Transverse colon (tissue), 4 donors: ENCODE data around the gene ZHX3. TPM values are rescaled to one million over a fixed set of nuclear protein-coding genes. Genes with fewer than 3 reads are reported as not detected.

ENCODE experiments used
- DNase-seq: peaks from one replicate; pipeline ENCODE4 v3.0.0-alpha.2; 2019
- H3K27ac ChIP-seq, 4 donors: fragments of 200-600 bp; sonication (generic); 2 replicates each; pipeline ENCODE4 v1.5.1; 2016 to 2018; ENCODE audit warnings: inconsistent platforms in 4 of 4
- H3K27me3 ChIP-seq: fragments of 200-600 bp; sonication (generic); 2 replicates; pipeline ENCODE4 v1.5.1; 2017; ENCODE audit warnings: inconsistent platforms
- H3K36me3 ChIP-seq, 4 donors: fragments of 200-600 bp; sonication (generic); 2 replicates each; pipeline ENCODE4 v1.5.1; 2017 to 2019; ENCODE audit warnings: inconsistent platforms in 4 of 4
- H3K4me1 ChIP-seq, 4 donors: fragments of 200-600 bp; sonication (generic); 2 replicates each; pipeline ENCODE4 v1.5.1; 2017 to 2020; ENCODE audit warnings: inconsistent platforms in 4 of 4
- H3K4me3 ChIP-seq, 4 donors: fragments of 200-600 bp; sonication (generic); 1 replicate in 1 of 4; 2 replicates in 3 of 4; pipeline versions ENCODE4 v1.5.1 to v1.6.1; 2017 to 2019; ENCODE audit warnings: inconsistent platforms in 4 of 4
- H3K9me3 ChIP-seq, 2 donors: fragments of 200-600 bp; sonication (generic); 2 replicates each; pipeline ENCODE4 v1.5.1; 2017 to 2019; ENCODE audit warnings: inconsistent platforms in 2 of 2
- CTCF ChIP-seq, 5 experiments: fragments of 200-600 bp in 3 of 5; fragments of 450-650 bp in 2 of 5; sonication (generic) in 3 of 5; IDR thresholded peaks; 1 replicate in 2 of 5; 2 replicates in 3 of 5; pipeline ENCODE4 v1.5.1; 2016 to 2017; ENCODE audit warnings: antibody characterized with exemption in 5 of 5, inconsistent platforms in 3 of 5, mild to moderate bottlenecking in 2 of 5, moderate library complexity in 1 of 5
- EP300 ChIP-seq: sonication (generic); formaldehyde crosslinking; IDR thresholded peaks from one replicate; pipeline ENCODE4 v1.6.1; 2017; ENCODE audit warnings: antibody characterized with exemption, low read depth
- POLR2A ChIP-seq: fragments of 450-650 bp; IDR thresholded peaks from one replicate; pipeline ENCODE4 v1.6.1; 2016; ENCODE audit warnings: antibody characterized with exemption, mild to moderate bottlenecking, moderate library complexity
- POLR2AphosphoS5 ChIP-seq, 3 donors: sonication (generic); formaldehyde crosslinking; IDR thresholded peaks; one replicate each; pipeline ENCODE4 v1.6.1; 2016; ENCODE audit warnings: antibody characterized with exemption in 3 of 3
- WGBS, 2 donors: methylation state at CpG; one replicate each; pipeline ENCODE4 v1.1.5; 2018; ENCODE audit warnings: low coverage in 1 of 2; 5-methylcytosine and 5-hydroxymethylcytosine counted together
- in situ Hi-C, 4 donors: fragments of 200-750 bp; cut with MboI; loops; one replicate each; pipeline versions ENCODE4 v1.15.0 to v1.15.1; 2017; ENCODE audit warnings: low sequenced_read_pairs in 3 of 4, low pct_ligation_motif_present in 1 of 4, low pct_unique_long_range_greater_than_20kb in 1 of 4
- intact Hi-C: fragments of 100-400 bp; cut with DNase I; formaldehyde crosslinking; loops from one replicate; pipeline ENCODE4 v1.15.1; 2023; ENCODE audit warnings: low total_unique reads
- total RNA-seq, 4 donors: library from RNA; depleted of rRNA; stranded (reverse); fragments of >200 nt; gene quantifications; one replicate each; pipeline ENCODE4 v1.1.0, GENCODE V29; 2016

Gene ZHX3
- total RNA-seq, 4 donors from 2014 or later = 22.7 to 34.8 (median 26.4) TPM

GRCh38 chr20:41138475-41139226 is 178.9 kb downstream of the ZHX3 start:
- Histone ChIP-seq H3K4me1 (peaks cover 8 to 60% (median 25%) of the 10 kb centered on the region in 4 donors), H3K9me3 (no peaks in the 10 kb centered on the region), H3K4me3 (peak overlapping the region; percentile 57 to 88 (median 70)), H3K36me3 (no peaks in the 10 kb centered on the region), H3K27me3 (no peaks in the 10 kb centered on the region), H3K27ac (peak overlapping the region; percentile 89 to 98 (median 96))
- peak; percentile 31 for DNase-seq
- WGBS, 2 donors = 28% methylated on average over 12 of the region's 12 CpGs; no CpG with 5 or more reads in 1 of the 2 donors
- no peak for TF ChIP-seq POLR2A
- TF ChIP-seq EP300 = no peak
- no peak for TF ChIP-seq CTCF (IDR thresholded peaks at IDR 0.05)
- TF ChIP-seq POLR2AphosphoS5 (IDR thresholded peaks at IDR 0.05) = no peak
- in situ Hi-C loops (no loop called here), intact Hi-C loops (no loop called here)

GRCh38 chr20:41137614-41138474 is 179.7 kb downstream of the ZHX3 start:
- TF ChIP-seq EP300 (no peak), CTCF (IDR thresholded peaks at IDR 0.05) (no peak), POLR2AphosphoS5 (IDR thresholded peaks at IDR 0.05) (peak in 1 of 3 donors; percentile 45), POLR2A (peak; percentile 34)
- peaks cover 8 to 55% (median 25%) of the 10 kb centered on the region in 4 donors for H3K4me1 ChIP-seq
- intact Hi-C loops = no loop called here

GRCh38 chr20:41136680-41137613 is 180.6 kb downstream of the ZHX3 start, which contains the start of gene PLCG1:
Gene PLCG1 (plus strand): TSS chr20:41137543. CDS start chr20:41137642, 99 bp downstream.
- H3K4me1 ChIP-seq = peaks cover 8 to 46% (median 25%) of the 10 kb centered on the region in 4 donors
- intact Hi-C loops = no loop called here
- 0% methylated on average over 3 to 32 of the region's 121 CpGs for WGBS, 2 donors

More at GRCh38 chr20:41137614-41138474, 179.7 kb downstream of the ZHX3 start:
- WGBS, 2 donors = 0% methylated on average over 43 of the region's 66 CpGs; no CpG with 5 or more reads in 1 of the 2 donors
- peak overlapping the region; percentile 89 to 98 (median 96) for H3K27ac ChIP-seq
- H3K27me3 ChIP-seq = no peaks in the 10 kb centered on the region
- in situ Hi-C loops = no loop called here
- DNase-seq = peak; percentile 70
- peak overlapping the region; percentile 57 to 88 (median 70) for H3K4me3 ChIP-seq
- no peaks in the 10 kb centered on the region for H3K36me3 ChIP-seq
- H3K9me3 ChIP-seq = no peaks in the 10 kb centered on the region

More at GRCh38 chr20:41136680-41137613, 180.6 kb downstream of the ZHX3 start, which contains the start of gene PLCG1:
- in situ Hi-C loops = no loop called here
- peak within 1 kb of the TSS; percentile 65 to 88 (median 80) for H3K4me3 ChIP-seq
- no peaks in the 10 kb centered on the region for H3K27me3 ChIP-seq
- no peaks in the 10 kb centered on the region for H3K9me3 ChIP-seq
- H3K36me3 ChIP-seq = no peaks in the 10 kb centered on the region
- DNase-seq = peak; percentile 94
- H3K27ac ChIP-seq = peak within 1 kb of the TSS; percentile 89 to 98 (median 96)
- TF ChIP-seq POLR2A = peak; percentile 76
- peak; percentile 85 to 89 (median 85) for TF ChIP-seq POLR2AphosphoS5 (IDR thresholded peaks at IDR 0.05)
- no peak for TF ChIP-seq CTCF (IDR thresholded peaks at IDR 0.05)
- TF ChIP-seq EP300 = no peak
